Stimulated activated naive CD4-positive, alpha-beta T cell (primary cell): Measurements from ENCODE around the gene LCE4A.

Experiments
- DNase-seq, 6 experiments: peaks; one replicate each; lab custom pipeline; 2025; lab: John Stamatoyannopoulos, UW

LCE4A gene

GRCh38 chr1:152745765-152746444, 37.9 kb downstream of the LCE4A start:
- no peak for DNase-seq

DNA sequence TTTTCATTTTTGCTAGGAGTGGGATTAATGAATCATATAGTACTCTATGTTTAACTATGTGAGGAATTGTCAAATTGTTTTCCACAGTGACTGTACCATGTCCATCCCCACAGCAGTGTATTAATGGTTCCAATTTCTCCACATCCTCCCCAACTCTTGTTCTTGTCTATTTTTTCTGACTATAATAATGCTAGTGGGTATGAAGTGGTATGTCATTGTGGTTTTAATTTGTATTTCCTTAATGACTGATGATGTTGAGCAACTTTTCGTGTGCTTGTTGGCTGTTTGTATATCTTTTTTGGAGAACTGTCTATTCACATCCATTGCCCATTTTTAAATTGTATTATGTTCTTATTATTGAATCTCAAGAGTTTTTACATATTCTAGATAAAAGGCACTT, 39.9 kb downstream of the LCE4A start:
- no peak for DNase-seq

DNA sequence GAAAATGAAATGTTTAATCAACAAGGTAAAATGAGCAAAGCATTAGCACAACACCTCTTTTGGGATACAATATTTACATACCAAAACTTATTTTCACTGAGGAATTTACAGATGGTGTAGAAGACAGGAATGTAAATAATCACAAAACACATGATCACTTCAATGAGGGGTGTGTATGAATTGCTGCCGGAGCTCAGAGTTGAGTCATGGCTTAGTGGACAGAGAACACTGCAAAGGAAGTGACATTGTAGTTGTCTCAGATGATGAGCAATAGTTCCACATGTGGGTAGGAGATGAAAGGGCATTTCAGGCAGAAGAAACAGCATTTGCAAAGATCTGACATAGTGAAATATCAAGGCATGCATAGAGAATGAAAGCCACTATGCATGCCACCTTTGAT, 44.3 kb downstream of the LCE4A start:
- no peak for DNase-seq

- DNase-seq, result no peak
Observed at GRCh38 chr1:152753586-152753985, 45.6 kb downstream of the LCE4A start.

GRCh38 chr1:152756872-152757271, 48.9 kb downstream of the LCE4A start:
- no peak for DNase-seq

- DNase-seq, result no peak
Observed at GRCh38 chr1:152757747-152758146, 49.8 kb downstream of the LCE4A start, which contains the start of gene KPRP. TSS of gene KPRP (plus strand) at chr1:152758025. CDS start at chr1:152759589, 1,564 bp downstream.

GRCh38 chr1:152758636-152759035, 50.7 kb downstream of the LCE4A start:
- no peak for DNase-seq
